ENCODE measurements around the gene AUH.

AUH gene

GRCh38 chr9:91298311-91298710, 63.4 kb downstream of the AUH start:
- H3K36me3 ChIP-seq (ENCODE audit: insufficient read depth, low read length), result peaks cover 9% of the 10 kb centered on the region; the same call in 1 of the 2 replicates
- peaks cover 18% of the 10 kb centered on the region for H3K4me1 ChIP-seq (ENCODE audit: control insufficient read depth, insufficient read depth, low read length, unreplicated experiment)
- 0 out of 2 replicates have a peak overlapping the region, but pooled peaks have one; percentile 22 for H3K27ac ChIP-seq (ENCODE audit: low read depth, low read length)
- H3K27me3 ChIP-seq (ENCODE audit: insufficient read depth, low read length), result no peaks in the 10 kb centered on the region
- no peak overlapping the region for H3K4me3 ChIP-seq (ENCODE audit: low read depth, low read length)
- no peaks in the 10 kb centered on the region for H3K79me2 ChIP-seq (ENCODE audit: control insufficient read depth, insufficient read depth, low read length, unreplicated experiment)
- no peak overlapping the region for H2AFZ ChIP-seq (ENCODE audit: low read length, unreplicated experiment)

- H3K4me1 ChIP-seq (ENCODE audit: control insufficient read depth, insufficient read depth, low read length, unreplicated experiment), result peaks cover 15% of the 10 kb centered on the region
- H3K79me2 ChIP-seq (ENCODE audit: control insufficient read depth, insufficient read depth, low read length, unreplicated experiment), result no peaks in the 10 kb centered on the region
- peaks cover 17% of the 10 kb centered on the region for H3K36me3 ChIP-seq (ENCODE audit: insufficient read depth, low read length)
- H3K27ac ChIP-seq (ENCODE audit: low read depth, low read length), result no peak overlapping the region
- H3K27me3 ChIP-seq (ENCODE audit: insufficient read depth, low read length), result no peaks in the 10 kb centered on the region
- no peak overlapping the region for H2AFZ ChIP-seq (ENCODE audit: low read length, unreplicated experiment)
- H3K4me3 ChIP-seq (ENCODE audit: low read depth, low read length), result no peak overlapping the region
Observed at GRCh38 chr9:91297306-91297705, 64.4 kb downstream of the AUH start.

- H3K4me3 ChIP-seq (ENCODE audit: low read depth, low read length), result no peak overlapping the region
- H3K79me2 ChIP-seq (ENCODE audit: control insufficient read depth, insufficient read depth, low read length, unreplicated experiment), result no peaks in the 10 kb centered on the region
- peaks cover 12% of the 10 kb centered on the region for H3K4me1 ChIP-seq (ENCODE audit: control insufficient read depth, insufficient read depth, low read length, unreplicated experiment)
- no peaks in the 10 kb centered on the region for H3K27me3 ChIP-seq (ENCODE audit: insufficient read depth, low read length)
- H3K27ac ChIP-seq (ENCODE audit: low read depth, low read length), result no peak overlapping the region
- H3K36me3 ChIP-seq (ENCODE audit: insufficient read depth, low read length), result peaks cover 17% of the 10 kb centered on the region
- H2AFZ ChIP-seq (ENCODE audit: low read length, unreplicated experiment), result no peak overlapping the region
Observed at GRCh38 chr9:91296354-91296753, 65.4 kb downstream of the AUH start.

- H3K4me3 ChIP-seq (ENCODE audit: low read depth, low read length), result no peak overlapping the region
- no peak overlapping the region for H2AFZ ChIP-seq (ENCODE audit: low read length, unreplicated experiment)
- H3K79me2 ChIP-seq (ENCODE audit: control insufficient read depth, insufficient read depth, low read length, unreplicated experiment), result no peaks in the 10 kb centered on the region
- no peaks in the 10 kb centered on the region for H3K27me3 ChIP-seq (ENCODE audit: insufficient read depth, low read length)
- peaks cover 11% of the 10 kb centered on the region for H3K4me1 ChIP-seq (ENCODE audit: control insufficient read depth, insufficient read depth, low read length, unreplicated experiment)
- no peak overlapping the region for H3K27ac ChIP-seq (ENCODE audit: low read depth, low read length)
- peaks cover 17% of the 10 kb centered on the region for H3K36me3 ChIP-seq (ENCODE audit: insufficient read depth, low read length)
Observed at GRCh38 chr9:91295357-91295756, 66.4 kb downstream of the AUH start.

GRCh38 chr9:91291866-91292265, 69.9 kb downstream of the AUH start:
- peaks cover 17% of the 10 kb centered on the region for H3K36me3 ChIP-seq (ENCODE audit: insufficient read depth, low read length)

GRCh38 chr9:91289244-91289643, 72.5 kb downstream of the AUH start:
- no peak overlapping the region for H3K27ac ChIP-seq (ENCODE audit: low read depth, low read length)
- no peak overlapping the region for H2AFZ ChIP-seq (ENCODE audit: low read length, unreplicated experiment)
- no peaks in the 10 kb centered on the region for H3K79me2 ChIP-seq (ENCODE audit: control insufficient read depth, insufficient read depth, low read length, unreplicated experiment)
- H3K36me3 ChIP-seq (ENCODE audit: insufficient read depth, low read length), result peaks cover 8% of the 10 kb centered on the region; the same call in 1 of the 2 replicates
- peaks cover 11% of the 10 kb centered on the region for H3K4me1 ChIP-seq (ENCODE audit: control insufficient read depth, insufficient read depth, low read length, unreplicated experiment)
- H3K4me3 ChIP-seq (ENCODE audit: low read depth, low read length), result no peak overlapping the region
- H3K27me3 ChIP-seq (ENCODE audit: insufficient read depth, low read length), result no peaks in the 10 kb centered on the region

More at GRCh38 chr9:91291866-91292265, 69.9 kb downstream of the AUH start:
- H3K4me3 ChIP-seq (ENCODE audit: low read depth, low read length), result no peak overlapping the region
- no peaks in the 10 kb centered on the region for H3K79me2 ChIP-seq (ENCODE audit: control insufficient read depth, insufficient read depth, low read length, unreplicated experiment)
- H3K27me3 ChIP-seq (ENCODE audit: insufficient read depth, low read length), result no peaks in the 10 kb centered on the region
- H3K27ac ChIP-seq (ENCODE audit: low read depth, low read length), result no peak overlapping the region
- H2AFZ ChIP-seq (ENCODE audit: low read length, unreplicated experiment), result no peak overlapping the region
- no peaks in the 10 kb centered on the region for H3K4me1 ChIP-seq (ENCODE audit: control insufficient read depth, insufficient read depth, low read length, unreplicated experiment)

- peak overlapping the region; percentile 39 for H3K27ac ChIP-seq (ENCODE audit: low read depth, low read length)
- no peak overlapping the region for H3K4me3 ChIP-seq (ENCODE audit: low read depth, low read length)
- peaks cover 11% of the 10 kb centered on the region for H3K4me1 ChIP-seq (ENCODE audit: control insufficient read depth, insufficient read depth, low read length, unreplicated experiment)
- no peak overlapping the region for H2AFZ ChIP-seq (ENCODE audit: low read length, unreplicated experiment)
- no peaks in the 10 kb centered on the region for H3K27me3 ChIP-seq (ENCODE audit: insufficient read depth, low read length)
- no peaks in the 10 kb centered on the region for H3K36me3 ChIP-seq (ENCODE audit: insufficient read depth, low read length)
- no peaks in the 10 kb centered on the region for H3K79me2 ChIP-seq (ENCODE audit: control insufficient read depth, insufficient read depth, low read length, unreplicated experiment)
Observed at GRCh38 chr9:91285729-91286353, 75.9 kb downstream of the AUH start.

- Histone ChIP-seq H3K4me1 (ENCODE audit: control insufficient read depth, insufficient read depth, low read length, unreplicated experiment) (peaks cover 11% of the 10 kb centered on the region), H2AFZ (ENCODE audit: low read length, unreplicated experiment) (no peak overlapping the region), H3K79me2 (ENCODE audit: control insufficient read depth, insufficient read depth, low read length, unreplicated experiment) (no peaks in the 10 kb centered on the region), H3K4me3 (ENCODE audit: low read depth, low read length) (no peak overlapping the region), H3K27ac (ENCODE audit: low read depth, low read length) (no peak overlapping the region), H3K36me3 (ENCODE audit: insufficient read depth, low read length) (no peaks in the 10 kb centered on the region), H3K27me3 (ENCODE audit: insufficient read depth, low read length) (no peaks in the 10 kb centered on the region)
Observed at GRCh38 chr9:91282292-91282691, 79.4 kb downstream of the AUH start.

- H3K4me3 ChIP-seq (ENCODE audit: low read depth, low read length), result no peak overlapping the region
- no peaks in the 10 kb centered on the region for H3K79me2 ChIP-seq (ENCODE audit: control insufficient read depth, insufficient read depth, low read length, unreplicated experiment)
- H3K27me3 ChIP-seq (ENCODE audit: insufficient read depth, low read length), result no peaks in the 10 kb centered on the region
- no peaks in the 10 kb centered on the region for H3K4me1 ChIP-seq (ENCODE audit: control insufficient read depth, insufficient read depth, low read length, unreplicated experiment)
- no peaks in the 10 kb centered on the region for H3K36me3 ChIP-seq (ENCODE audit: insufficient read depth, low read length)
- H3K27ac ChIP-seq (ENCODE audit: low read depth, low read length), result no peak overlapping the region
- H2AFZ ChIP-seq (ENCODE audit: low read length, unreplicated experiment), result no peak overlapping the region
Observed at GRCh38 chr9:91279296-91280204, 82.2 kb downstream of the AUH start.

GRCh38 chr9:91276513-91276912, 85.2 kb downstream of the AUH start:
- H3K4me1 ChIP-seq (ENCODE audit: control insufficient read depth, insufficient read depth, low read length, unreplicated experiment), result no peaks in the 10 kb centered on the region
- H3K4me3 ChIP-seq (ENCODE audit: low read depth, low read length), result no peak overlapping the region
- no peaks in the 10 kb centered on the region for H3K27me3 ChIP-seq (ENCODE audit: insufficient read depth, low read length)

GRCh38 chr9:91275655-91276054, 86.1 kb downstream of the AUH start:
- no peaks in the 10 kb centered on the region for H3K79me2 ChIP-seq (ENCODE audit: control insufficient read depth, insufficient read depth, low read length, unreplicated experiment)

More at GRCh38 chr9:91276513-91276912, 85.2 kb downstream of the AUH start:
- Histone ChIP-seq H2AFZ (ENCODE audit: low read length, unreplicated experiment) (no peak overlapping the region), H3K27ac (ENCODE audit: low read depth, low read length) (no peak overlapping the region), H3K36me3 (ENCODE audit: insufficient read depth, low read length) (no peaks in the 10 kb centered on the region), H3K79me2 (ENCODE audit: control insufficient read depth, insufficient read depth, low read length, unreplicated experiment) (no peaks in the 10 kb centered on the region)

More at GRCh38 chr9:91275655-91276054, 86.1 kb downstream of the AUH start:
- H3K4me3 ChIP-seq (ENCODE audit: low read depth, low read length), result no peak overlapping the region
- no peaks in the 10 kb centered on the region for H3K4me1 ChIP-seq (ENCODE audit: control insufficient read depth, insufficient read depth, low read length, unreplicated experiment)
- no peaks in the 10 kb centered on the region for H3K27me3 ChIP-seq (ENCODE audit: insufficient read depth, low read length)
- no peak overlapping the region for H2AFZ ChIP-seq (ENCODE audit: low read length, unreplicated experiment)
- no peak overlapping the region for H3K27ac ChIP-seq (ENCODE audit: low read depth, low read length)
- no peaks in the 10 kb centered on the region for H3K36me3 ChIP-seq (ENCODE audit: insufficient read depth, low read length)

Measured in ACC112 (cell line).